Measurements from ENCODE around the gene AQP3.

AQP3 gene

DNA sequence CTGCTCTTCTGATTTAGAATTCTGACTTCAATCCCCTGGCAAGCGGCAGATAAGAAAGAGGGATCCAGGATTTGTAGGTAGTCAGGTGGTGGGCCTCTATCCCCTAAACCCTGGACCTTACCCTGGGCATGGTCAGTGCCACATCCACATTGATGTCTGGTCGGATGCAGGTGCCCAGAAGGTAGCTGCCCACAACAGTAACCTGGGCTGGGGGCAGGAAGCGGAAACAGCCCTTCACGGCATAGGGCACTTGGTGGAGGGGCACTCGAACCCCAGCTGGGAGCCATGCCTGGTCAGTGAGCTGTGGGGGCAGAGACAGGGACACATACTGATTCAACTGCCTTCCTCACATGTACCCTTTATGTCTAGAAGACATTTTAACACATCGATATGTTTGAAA is 22.5 kb upstream of the AQP3 start:
- Histone ChIP-seq H2AFZ (ENCODE audit: low read depth, low read length) (no peak overlapping the region), H3K9me3 (ENCODE audit: insufficient read depth, low read length) (no peaks in the 10 kb centered on the region), H3K4me2 (ENCODE audit: low read length) (no peak overlapping the region), H4K20me1 (ENCODE audit: insufficient read depth, low read length) (no peaks in the 10 kb centered on the region), H3K9ac (ENCODE audit: low read length) (no peak overlapping the region), H3K27ac (ENCODE audit: low read length) (no peak overlapping the region), H3K4me1 (ENCODE audit: low read length) (peaks cover 14% of the 10 kb centered on the region), H3K4me3 (ENCODE audit: low read length) (no peak overlapping the region), H3K27me3 (ENCODE audit: low read depth, low read length) (no peaks in the 10 kb centered on the region), H3K36me3 (replicated peaks; ENCODE audit: low read depth, low read length) (peaks cover 61% of the 10 kb centered on the region), H3K79me2 (ENCODE audit: low read length) (peaks cover 30% of the 10 kb centered on the region)
- TF ChIP-seq CTCF (IDR thresholded peaks at IDR 0.05; ENCODE audit: low read depth, low read length) = no peak
- TF ChIP-seq EZH2phosphoT487 (IDR thresholded peaks at IDR 0.05; ENCODE audit: low read depth) = no peak

DNA sequence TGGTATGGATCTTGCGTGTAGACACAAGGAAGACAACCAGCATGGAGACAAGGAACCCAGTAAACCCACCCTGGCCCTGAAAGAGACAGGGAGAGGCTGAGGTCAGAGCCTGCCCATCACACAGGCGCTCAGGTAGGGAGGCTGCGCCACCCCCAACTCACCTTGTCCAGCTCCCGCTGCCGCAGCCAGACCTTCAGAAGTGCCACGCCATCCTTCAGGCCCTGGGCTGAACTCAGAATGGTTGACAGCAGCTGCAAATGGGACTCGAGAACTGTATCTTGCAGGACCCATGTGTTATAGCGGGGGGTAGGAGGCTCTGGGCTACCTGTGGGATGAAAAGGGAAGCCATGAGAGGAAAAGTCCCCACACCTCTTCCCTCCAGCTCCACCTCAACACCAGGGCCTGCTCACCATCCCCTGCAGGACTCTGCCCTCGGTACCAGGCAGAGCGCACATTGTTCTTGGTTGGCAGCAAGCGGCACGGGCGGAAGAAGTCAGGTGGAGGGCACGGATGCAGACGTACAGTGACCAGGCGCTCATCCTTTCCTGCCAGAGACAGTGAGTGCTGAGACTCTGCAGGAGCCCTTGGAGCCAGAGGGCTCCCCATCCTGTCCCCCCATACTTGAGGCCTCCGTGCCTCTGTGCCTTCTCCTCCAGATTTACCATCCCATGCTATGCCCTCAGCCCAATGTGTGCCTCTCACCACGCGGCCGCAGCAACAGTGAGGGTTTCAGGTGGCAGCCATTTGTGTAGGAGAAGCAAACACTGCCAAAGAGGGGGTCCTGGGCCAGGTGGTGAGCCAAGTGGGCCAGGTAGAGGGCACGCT is 21.6 kb upstream of the AQP3 start:
- TF ChIP-seq CTCF (IDR thresholded peaks at IDR 0.05; ENCODE audit: low read depth, low read length) (no peak), EZH2phosphoT487 (IDR thresholded peaks at IDR 0.05; ENCODE audit: low read depth) (no peak)
- Histone ChIP-seq H3K4me3 (ENCODE audit: low read length) (no peak overlapping the region), H4K20me1 (ENCODE audit: insufficient read depth, low read length) (no peaks in the 10 kb centered on the region), H3K9ac (ENCODE audit: low read length) (no peak overlapping the region), H3K27me3 (ENCODE audit: low read depth, low read length) (no peaks in the 10 kb centered on the region), H2AFZ (ENCODE audit: low read depth, low read length) (no peak overlapping the region), H3K9me3 (ENCODE audit: insufficient read depth, low read length) (no peaks in the 10 kb centered on the region), H3K27ac (ENCODE audit: low read length) (no peak overlapping the region), H3K4me2 (ENCODE audit: low read length) (no peak overlapping the region), H3K79me2 (ENCODE audit: low read length) (peaks cover 27% of the 10 kb centered on the region), H3K4me1 (ENCODE audit: low read length) (peaks cover 10% of the 10 kb centered on the region), H3K36me3 (replicated peaks; ENCODE audit: low read depth, low read length) (peaks cover 67% of the 10 kb centered on the region)

- Histone ChIP-seq H4K20me1 (ENCODE audit: insufficient read depth, low read length) (no peaks in the 10 kb centered on the region), H2AFZ (ENCODE audit: low read depth, low read length) (no peak overlapping the region), H3K4me3 (ENCODE audit: low read length) (no peak overlapping the region), H3K9ac (ENCODE audit: low read length) (no peak overlapping the region), H3K27me3 (ENCODE audit: low read depth, low read length) (no peaks in the 10 kb centered on the region), H3K4me2 (ENCODE audit: low read length) (no peak overlapping the region), H3K79me2 (ENCODE audit: low read length) (peaks cover 22% of the 10 kb centered on the region), H3K36me3 (replicated peaks; ENCODE audit: low read depth, low read length) (peaks cover 71% of the 10 kb centered on the region), H3K9me3 (ENCODE audit: insufficient read depth, low read length) (no peaks in the 10 kb centered on the region), H3K4me1 (ENCODE audit: low read length) (peaks cover 10% of the 10 kb centered on the region), H3K27ac (ENCODE audit: low read length) (no peak overlapping the region)
- TF ChIP-seq EZH2phosphoT487 (IDR thresholded peaks at IDR 0.05; ENCODE audit: low read depth) (no peak), CTCF (IDR thresholded peaks at IDR 0.05; ENCODE audit: low read depth, low read length) (no peak)
These were observed 20.9 kb upstream of the AQP3 start for GRCh38 chr9:33468215-33468730.

DNA sequence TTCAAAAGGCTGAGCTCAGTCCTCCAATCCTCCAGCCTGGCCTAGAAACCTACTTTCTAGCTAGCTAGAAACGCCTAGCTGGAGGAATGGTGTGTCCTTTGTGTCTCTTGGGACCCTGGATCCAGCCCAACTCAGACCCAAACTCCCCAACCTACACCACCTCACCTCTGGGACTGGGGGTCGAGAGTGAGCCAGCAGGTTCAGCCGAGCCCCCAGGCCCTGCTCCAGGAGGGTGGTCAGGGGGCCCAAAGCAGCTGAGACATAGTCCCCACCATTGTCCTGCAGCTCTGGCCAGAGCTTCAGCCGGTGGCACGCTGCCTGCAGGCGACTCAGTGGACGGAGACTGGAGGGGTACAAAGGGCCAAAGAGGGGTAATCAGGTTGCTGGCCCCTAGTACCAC is 20.1 kb upstream of the AQP3 start:
- no peak overlapping the region for H3K4me3 ChIP-seq (ENCODE audit: low read length)
- peaks cover 77% of the 10 kb centered on the region for H3K36me3 ChIP-seq (replicated peaks; ENCODE audit: low read depth, low read length)
- H3K79me2 ChIP-seq (ENCODE audit: low read length) = peaks cover 15% of the 10 kb centered on the region
- H4K20me1 ChIP-seq (ENCODE audit: insufficient read depth, low read length) = no peaks in the 10 kb centered on the region
- peaks cover 8% of the 10 kb centered on the region for H3K4me1 ChIP-seq (ENCODE audit: low read length)
- no peak overlapping the region for H3K4me2 ChIP-seq (ENCODE audit: low read length)
- no peak for TF ChIP-seq CTCF (IDR thresholded peaks at IDR 0.05; ENCODE audit: low read depth, low read length)
- H3K9me3 ChIP-seq (ENCODE audit: insufficient read depth, low read length) = no peaks in the 10 kb centered on the region
- H2AFZ ChIP-seq (ENCODE audit: low read depth, low read length) = no peak overlapping the region
- H3K27ac ChIP-seq (ENCODE audit: low read length) = no peak overlapping the region
- no peaks in the 10 kb centered on the region for H3K27me3 ChIP-seq (ENCODE audit: low read depth, low read length)
- no peak overlapping the region for H3K9ac ChIP-seq (ENCODE audit: low read length)

All from OCI-LY3 (cell line).